ENCODE results near the gene FHL3. TPM values are rescaled to one million over a fixed set of nuclear protein-coding genes. Genes with fewer than 3 reads are reported as not detected.
A peak's percentile ranks its signal among the peaks of the same experiment; 100 is the strongest.

The FHL3 gene
- total and polyA plus RNA-seq, 2 of the 8 experiments (the other 6 are each of a cell fraction or from before 2014, with no cell fraction given), result 14.3 to 35.6 TPM

DNA sequence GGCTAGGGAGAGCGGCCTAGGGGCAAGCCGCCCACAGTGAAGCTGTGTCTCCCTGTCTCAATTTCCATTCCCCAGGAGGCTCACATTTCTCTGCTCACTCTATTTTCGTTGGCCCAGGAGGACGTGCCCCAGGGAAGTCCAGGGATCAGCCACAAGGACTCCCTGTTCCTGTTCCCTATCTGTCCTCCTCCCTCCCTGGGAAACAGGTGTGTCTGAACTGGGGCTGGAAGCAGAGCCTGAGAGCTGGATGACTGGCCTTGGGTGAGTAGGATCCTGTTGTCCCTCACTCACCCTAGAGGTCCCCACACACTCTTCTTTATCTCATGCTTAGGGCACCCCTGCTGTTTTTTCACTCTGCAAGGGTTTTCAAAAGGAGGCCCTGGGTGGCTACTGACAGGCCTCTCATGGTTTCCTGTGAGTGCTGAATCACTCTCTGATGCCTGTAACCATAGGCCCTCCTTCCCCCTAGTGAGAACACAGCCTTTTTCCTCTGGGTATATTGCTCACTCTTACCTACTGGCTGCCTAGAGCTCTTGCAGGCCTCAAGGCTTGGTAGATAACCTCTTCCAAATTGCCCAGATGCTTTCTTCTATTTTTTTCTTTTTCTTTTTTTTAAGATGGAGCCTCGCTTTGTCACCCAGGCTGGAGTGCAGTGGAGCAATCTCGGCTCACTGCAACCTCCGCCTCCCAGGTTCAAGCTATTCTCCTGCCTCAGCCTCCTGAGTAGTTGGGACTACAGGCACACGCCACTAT is 4.0 kb upstream of the FHL3 start:
- peaks cover 0 to 3% (median 2%) of the 10 kb centered on the region in 4 experiments; a peak in 2 of 7 replicates for H3K27me3 ChIP-seq (replicated peaks in 1 of 4; ENCODE audit: control insufficient read depth in 3 of 4, extremely low read depth in 1 of 4, insufficient read depth in 3 of 4, low read length in 3 of 4)
- CTCF ChIA-PET (ENCODE audit: partially characterized antibody), result interaction anchor here (1.0 to 15.9 kb wide), 8 partner anchors 10 to 73 kb away, joined by 3 to 211 read pairs (median 3); partner anchors contain the start of gene SF3A3

More for the DNA sequence above, 4.0 kb upstream of the FHL3 start:
- Histone ChIP-seq H2BK15ac (ENCODE audit: low read length) (no peak overlapping the region), H2AFZ (ENCODE audit: low read length) (peak overlapping the region; percentile 54), H2BK120ac (replicated peaks; ENCODE audit: low read depth, low read length) (no peak overlapping the region), H2BK5ac (ENCODE audit: low read depth, low read length) (peak overlapping the region; percentile 46; the same call in 1 of the 2 replicates), H3K14ac (ENCODE audit: insufficient read length) (no peak overlapping the region), H4K20me1 (replicated peaks in 1 of 2; ENCODE audit: control insufficient read depth in 1 of 2, insufficient read depth in 2 of 2, low read length in 2 of 2) (peaks cover 5 to 9% of the 10 kb centered on the region in 2 experiments), H3K36me3 (ENCODE audit: control insufficient read depth in 2 of 4, insufficient read depth in 4 of 4, low read length in 3 of 4) (no peaks in the 10 kb centered on the region), H3K18ac (ENCODE audit: extremely low read depth, low read length) (0 out of 2 replicates have a peak overlapping the region, but pooled peaks have one; percentile 17), H3K27ac (ENCODE audit: low read depth, low read length) (peak overlapping the region; percentile 50; the same call in 1 of the 2 replicates), H3K56ac (replicated peaks; ENCODE audit: insufficient read length, low read depth, low read length) (no peak overlapping the region), H3K4me2 (ENCODE audit: insufficient read depth in 1 of 2, low read depth in 2 of 2, low read length in 2 of 2) (0 out of 4 replicates have a peak overlapping the region, but pooled peaks of 1 of the 2 experiments have one; percentile 13), H2BK12ac (ENCODE audit: low read depth, low read length) (no peak overlapping the region; the same call in 1 of the 2 replicates), H2BK20ac (ENCODE audit: low read length) (no peak overlapping the region), H4K5ac (ENCODE audit: insufficient read length, low read depth, low read length) (no peak overlapping the region), H4K8ac (ENCODE audit: extremely low read depth, insufficient read depth, low read length) (no peak overlapping the region), H3K79me1 (ENCODE audit: low read depth, low read length) (no peaks in the 10 kb centered on the region; the same call in 1 of the 2 replicates), H3K9ac (replicated peaks in 1 of 4; ENCODE audit: extremely low read depth in 1 of 4, low read depth in 3 of 4, low read length in 3 of 4) (no peak overlapping the region), H3K79me2 (ENCODE audit: control insufficient read depth in 1 of 2, insufficient read depth in 2 of 2, low read length in 2 of 2) (peaks cover 12 to 23% of the 10 kb centered on the region in 2 experiments), H3K9me3 (ENCODE audit: insufficient read depth in 2 of 2, low read depth in 1 of 2, low read length in 1 of 2) (no peaks in the 10 kb centered on the region), H3K4ac (replicated peaks; ENCODE audit: insufficient read length, low read depth, low read length) (no peak overlapping the region), H3K23ac (ENCODE audit: insufficient read length) (no peak overlapping the region), H4K91ac (replicated peaks; ENCODE audit: insufficient read length, low read length) (no peak overlapping the region), H3K4me1 (replicated peaks in 1 of 4; ENCODE audit: control insufficient read depth in 3 of 4, insufficient read depth in 4 of 4, low read length in 3 of 4) (peaks cover 7 to 22% (median 13%) of the 10 kb centered on the region in 4 experiments), H3K23me2 (ENCODE audit: low read depth, low read length) (peaks cover 11% of the 10 kb centered on the region), H2AK5ac (ENCODE audit: low read depth, low read length) (no peak overlapping the region), H3K4me3 (ENCODE audit: extremely low read depth in 1 of 4, insufficient read depth in 2 of 4, low read depth in 3 of 4, low read length in 4 of 4) (no peak overlapping the region; a peak in 1 of 8 replicates)
- FAIRE-seq (no peak), DNase-seq (ENCODE audit: low read depth in 1 of 2, low spot score in 2 of 2) (no peak)
- POLR2A ChIA-PET (ENCODE audit: partially characterized antibody), result interaction anchor here (0.6 to 2.7 kb wide), 8 partner anchors 8 to 1546 kb away, joined by 3 to 17 read pairs (median 4); partner anchors contain the start of gene SF3A3
- TF ChIP-seq FOSL1 (IDR thresholded peaks at IDR 0.05; ENCODE audit: insufficient read depth, low read depth, low read length) (no peak), RXRA (IDR thresholded peaks at IDR 0.05; ENCODE audit: insufficient read depth, low read depth, low read length) (no peak), TAF1 (IDR thresholded peaks at IDR 0.05; ENCODE audit: low read depth, low read length) (no peak), ASH2L (IDR thresholded peaks at IDR 0.05; ENCODE audit: low read length) (peak; percentile 60), MAFK (IDR thresholded peaks at IDR 0.05; ENCODE audit: low read depth, low read length) (0 out of 2 replicates have a peak, but pooled peaks have one; percentile 14), EGR1 (IDR thresholded peaks at IDR 0.05; ENCODE audit: borderline replicate concordance, low read depth, low read length) (no peak)
- TF ChIP-seq, protein P1, sequence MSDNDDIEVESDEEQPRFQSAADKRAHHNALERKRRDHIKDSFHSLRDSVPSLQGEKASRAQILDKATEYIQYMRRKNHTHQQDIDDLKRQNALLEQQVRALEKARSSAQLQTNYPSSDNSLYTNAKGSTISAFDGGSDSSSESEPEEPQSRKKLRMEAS (IDR thresholded peaks at IDR 0.05), result no peak
- WGBS, 2 experiments (ENCODE audit: extremely low coverage in 1 of 2, insufficient coverage in 1 of 2, insufficient read length in 1 of 2, insufficient replicate concordance in 2 of 2, low coverage in 1 of 2, low lambda C conversion rate in 2 of 2, missing lambda C conversion rate in 1 of 2), result 76% methylated on average over 8 of the region's 8 CpGs; no CpG with 5 or more reads in 1 of the 2 experiments
